NCI-H82 treated with DMSO at 0.1 percent for 48 hours (cell line): ENCODE results near the gene ADCY4.
"Not testable (repeated sequence)": the region's sequence is repeated elsewhere in the genome, so short reads cannot be mapped to it uniquely, and the experiment has no call there.

ENCODE experiments used
- DNase-seq: peaks from one replicate; lab custom pipeline; 2025; ENCODE audit not compliant: unreplicated experiment; lab: John Stamatoyannopoulos, UW

The ADCY4 gene

GRCh38 chr14:24339284-24340151 lies 4.6 kb upstream of the ADCY4 start, which contains the start of gene RIPK3:
TSS of gene RIPK3 (minus strand) at chr14:24339991. CDS start at chr14:24339826, 165 bp downstream.
- DNase-seq = no peak

DNA sequence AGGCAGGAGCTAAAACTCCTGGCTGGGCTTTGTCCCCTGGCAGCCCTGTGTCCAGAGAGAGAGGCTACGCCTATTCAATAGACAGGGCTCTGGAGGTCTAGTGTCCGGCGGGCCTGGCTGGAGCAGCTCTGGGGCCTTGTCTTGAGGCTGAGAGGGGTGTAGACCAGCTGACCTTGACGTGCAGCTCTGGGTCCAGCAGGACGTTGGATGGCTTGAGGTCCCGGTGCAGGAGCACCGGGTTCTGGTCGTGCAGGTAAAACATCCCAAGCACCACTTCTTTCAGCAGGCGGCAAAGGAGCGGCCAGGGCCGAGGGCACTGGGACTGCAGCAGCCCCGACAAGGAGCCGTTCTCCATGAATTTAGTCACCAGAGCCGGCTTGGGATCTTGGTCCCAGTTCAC lies 4.0 kb upstream of the ADCY4 start:
- no peak for DNase-seq

DNA sequence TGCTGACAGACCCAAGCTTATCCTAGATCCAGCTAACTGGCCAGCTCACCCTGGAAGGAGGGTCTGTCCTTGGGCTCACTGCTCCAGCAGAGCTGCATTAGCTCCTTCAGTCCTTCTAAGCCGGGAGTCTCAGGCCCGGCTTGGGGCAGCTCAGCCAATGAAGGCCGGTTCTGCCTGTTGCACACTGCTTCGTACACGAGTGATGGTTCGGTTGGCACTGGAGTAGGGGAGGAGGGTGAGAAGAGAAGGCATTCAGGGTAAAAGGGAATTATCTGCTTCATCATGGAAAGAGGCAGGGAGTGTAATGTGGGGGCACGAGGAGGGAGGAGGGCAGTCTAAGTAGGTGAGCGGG lies 2.9 kb upstream of the ADCY4 start:
- no peak for DNase-seq

GRCh38 chr14:24337144-24337823 lies 2.4 kb upstream of the ADCY4 start:
- no peak for DNase-seq

GRCh38 chr14:24335461-24336171 lies 745 bp upstream of the ADCY4 start:
- DNase-seq = no peak

DNA sequence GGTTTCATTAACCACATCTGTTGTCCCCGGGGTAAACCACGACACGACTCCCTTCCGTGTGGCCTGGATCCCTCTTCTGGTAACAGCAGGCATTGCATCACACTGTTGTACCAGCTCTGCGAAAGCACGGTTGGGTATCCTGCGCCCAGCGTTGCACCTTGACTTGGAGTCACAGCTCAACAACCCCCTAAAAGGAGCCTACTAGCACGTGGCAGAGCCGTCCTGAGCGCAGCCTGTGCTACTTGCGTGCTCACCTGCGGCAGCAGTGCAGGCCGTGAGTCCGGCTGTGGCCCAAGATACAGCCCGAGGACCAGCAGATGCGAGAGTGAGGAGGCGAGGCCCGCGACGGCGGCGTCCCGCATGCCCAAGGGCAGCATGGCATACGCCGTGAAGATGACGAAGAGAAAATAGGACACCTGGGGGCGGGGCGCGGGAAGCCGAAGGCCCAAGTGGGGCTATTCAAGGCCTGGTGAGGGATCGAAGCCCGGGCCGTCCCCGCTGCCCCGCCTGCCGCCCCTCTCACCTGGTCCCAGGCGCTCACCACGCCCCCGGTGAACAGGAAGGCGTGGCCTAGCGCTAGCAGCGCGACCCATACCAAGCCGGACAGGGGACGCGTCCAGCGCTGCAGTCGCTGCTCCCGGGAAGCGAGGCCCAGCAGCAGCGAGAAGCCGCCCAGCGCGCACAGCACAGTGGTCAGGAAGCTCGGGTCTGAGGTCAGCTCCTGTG lies 2.4 kb downstream of the ADCY4 start:
- no peak for DNase-seq

DNA sequence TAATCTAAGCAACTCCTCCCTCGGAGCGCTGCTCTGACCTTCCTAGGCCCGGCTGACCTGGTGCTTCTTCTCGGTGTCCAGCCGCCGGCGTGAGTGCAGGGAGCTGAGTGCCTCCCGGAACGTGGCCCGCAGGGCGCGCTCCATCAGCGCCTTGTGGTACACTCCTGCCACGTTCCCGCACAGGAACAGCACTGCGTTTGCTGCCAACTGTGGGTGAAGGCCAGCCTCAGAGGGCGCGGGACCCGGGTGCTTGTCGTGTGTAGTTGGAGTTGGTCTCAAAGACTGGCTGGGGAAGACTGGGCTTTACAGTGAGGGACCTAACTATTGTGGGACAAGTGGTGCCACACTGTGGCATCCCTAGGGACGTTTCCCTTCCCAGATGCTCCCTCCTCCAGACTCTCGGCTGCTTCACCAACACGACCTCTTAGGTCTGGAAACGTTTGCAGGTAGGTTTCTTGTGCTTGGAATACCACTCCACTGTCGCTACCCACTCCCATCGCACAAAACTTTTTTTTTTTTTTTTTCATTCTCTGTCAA lies 3.1 kb downstream of the ADCY4 start:
- no peak for DNase-seq

DNA sequence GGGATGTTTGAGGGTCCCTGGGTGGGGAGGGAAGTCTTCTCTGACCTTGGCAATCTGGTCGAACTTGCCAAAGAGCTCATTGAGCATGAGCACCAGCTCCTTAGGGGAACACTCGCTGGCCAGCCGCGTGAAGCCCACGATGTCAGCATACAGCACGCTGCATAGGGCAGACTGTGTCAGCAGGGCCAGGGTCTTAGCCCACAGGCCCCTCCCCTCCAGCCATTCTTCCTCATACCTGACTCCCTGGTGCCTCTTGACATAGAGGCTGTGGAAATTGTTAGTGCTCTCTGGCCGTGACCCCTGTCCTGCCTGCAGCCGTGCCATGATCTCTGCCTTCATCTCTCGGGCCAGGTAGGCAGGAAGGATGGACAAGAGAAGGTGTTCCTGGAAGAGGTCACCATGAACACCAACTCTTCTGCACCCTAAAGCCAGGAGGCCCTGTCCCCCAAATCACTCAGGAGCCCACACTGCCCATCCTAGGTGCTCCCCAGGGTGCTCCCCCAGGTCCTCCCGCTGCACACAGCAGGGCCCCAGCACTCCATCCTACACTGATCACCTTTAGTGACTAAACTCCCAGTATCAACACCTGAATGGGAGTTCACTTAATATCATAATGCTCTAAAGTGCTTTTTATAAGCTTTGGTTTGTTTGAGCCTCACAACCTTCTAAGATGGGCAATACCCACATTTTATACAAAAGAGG lies 3.7 kb downstream of the ADCY4 start:
- no peak for DNase-seq

DNA sequence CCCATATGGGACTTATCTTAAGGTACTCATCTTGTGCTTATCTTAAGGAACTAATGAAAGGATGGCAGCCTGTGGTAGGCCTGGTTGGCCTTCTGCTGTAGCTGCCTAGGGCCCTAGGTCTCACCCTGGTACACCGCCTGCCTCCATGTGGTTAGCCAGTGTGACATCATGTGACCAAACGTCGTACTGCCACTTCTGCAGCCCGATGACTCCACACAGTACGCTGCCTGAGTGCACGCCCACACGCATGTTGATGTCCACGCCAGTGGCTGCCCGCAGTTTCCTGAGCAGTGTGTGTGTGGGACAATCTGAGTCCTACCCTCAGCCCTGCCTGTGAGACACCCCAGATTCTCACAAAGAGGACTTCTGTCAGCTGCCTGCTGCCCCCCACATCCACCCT lies 5.1 kb downstream of the ADCY4 start:
- no peak for DNase-seq

DNA sequence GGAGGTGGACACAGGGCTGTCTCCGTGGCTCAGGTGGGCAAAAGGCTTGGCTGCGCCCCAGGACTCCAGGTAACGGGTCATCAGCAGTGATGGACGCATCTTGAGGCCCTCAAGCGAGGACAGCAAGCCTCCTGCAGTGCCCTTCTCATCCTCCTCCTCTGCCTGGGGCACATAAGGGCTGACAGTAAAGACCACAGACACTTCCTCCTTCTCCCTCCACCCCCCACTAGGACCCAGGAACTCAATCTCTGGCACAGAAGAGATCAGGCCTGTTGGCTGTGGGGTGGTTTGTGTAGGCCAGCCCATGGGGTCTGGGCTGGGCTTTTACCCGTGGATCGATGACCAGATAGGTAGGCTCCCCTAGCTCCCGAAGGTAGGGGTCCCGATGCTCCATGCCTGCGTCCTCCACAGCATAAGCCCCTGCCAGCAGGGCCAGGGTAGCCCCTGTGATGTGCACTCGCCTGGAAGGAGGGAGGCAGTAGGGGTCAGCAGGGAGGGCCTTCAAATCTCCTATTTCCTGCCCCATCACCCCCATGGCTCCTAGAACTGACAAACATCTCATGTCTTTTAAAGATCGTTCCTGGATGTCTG lies 5.7 kb downstream of the ADCY4 start:
- no peak for DNase-seq

- not testable (repeated sequence) for DNase-seq
Measured at GRCh38 chr14:24327914-24328313, 7.0 kb downstream of the ADCY4 start.

- DNase-seq = no peak
Measured at GRCh38 chr14:24327303-24327702, 7.6 kb downstream of the ADCY4 start.

DNA sequence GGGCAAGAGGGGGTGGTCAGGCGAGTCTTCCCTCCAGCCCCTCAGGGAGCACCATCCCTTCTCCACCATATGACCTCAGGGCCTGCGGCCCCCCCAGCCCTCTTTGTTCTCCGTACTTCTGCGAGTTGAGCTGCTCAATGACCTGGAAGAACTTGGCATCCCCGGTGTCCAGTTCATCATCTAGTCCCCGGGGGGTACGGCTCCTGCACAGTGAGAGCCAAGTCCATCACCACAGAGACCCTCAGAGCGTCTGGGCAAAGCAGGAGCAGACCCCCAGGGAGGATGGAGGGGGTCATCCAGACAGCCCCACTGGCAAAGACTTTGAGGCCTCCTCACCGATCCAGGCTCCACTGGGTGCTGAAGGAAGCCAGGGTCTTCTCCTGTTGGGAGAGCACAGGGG lies 8.9 kb downstream of the ADCY4 start:
- DNase-seq = no peak

DNA sequence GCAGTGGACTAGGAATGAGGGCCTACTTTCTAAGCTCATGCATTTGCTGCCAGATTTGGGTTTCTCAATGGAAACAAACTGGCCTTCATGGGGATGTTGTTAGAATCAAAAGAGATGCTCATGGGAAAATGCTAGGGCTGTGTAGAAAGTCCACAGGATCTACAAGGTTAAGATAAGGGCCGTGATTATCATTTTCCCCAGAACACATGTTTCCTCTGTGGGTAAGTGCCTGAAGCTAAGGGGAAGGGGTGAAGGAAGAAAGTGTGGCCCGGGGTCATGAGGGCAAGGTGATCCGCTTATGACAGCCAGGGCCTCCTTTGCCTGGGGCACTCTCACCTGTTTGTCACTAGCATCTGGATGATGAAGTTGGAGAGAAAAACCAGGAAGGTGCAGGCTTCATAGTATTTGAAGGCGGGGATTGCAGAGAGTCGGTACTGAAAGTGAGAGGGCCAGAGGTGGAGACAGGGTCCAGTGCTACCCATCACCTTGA lies 9.8 kb downstream of the ADCY4 start:
- no peak for DNase-seq

- DNase-seq = no peak
Measured at GRCh38 chr14:24324024-24324423, 10.8 kb downstream of the ADCY4 start.

DNA sequence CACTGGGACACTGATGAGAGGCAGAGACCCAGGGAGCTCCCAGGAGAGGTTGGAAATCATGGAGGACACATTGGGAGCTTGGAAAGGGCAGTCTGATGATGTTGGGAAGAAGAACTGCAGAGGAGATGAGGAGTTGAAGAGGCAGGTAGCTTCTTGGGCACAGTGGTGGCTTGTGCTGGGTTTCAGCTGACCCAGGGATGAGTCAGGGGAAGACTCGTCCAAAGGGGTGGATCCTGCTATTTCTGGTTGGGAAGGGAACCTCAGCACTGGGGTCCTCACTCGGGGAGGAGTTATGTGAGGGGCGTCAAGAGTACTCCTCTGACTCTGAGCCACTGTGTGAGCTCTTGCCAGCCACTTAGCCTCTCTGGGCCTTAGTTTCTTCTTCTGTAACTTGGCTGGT lies 11.5 kb downstream of the ADCY4 start:
- no peak for DNase-seq

DNA sequence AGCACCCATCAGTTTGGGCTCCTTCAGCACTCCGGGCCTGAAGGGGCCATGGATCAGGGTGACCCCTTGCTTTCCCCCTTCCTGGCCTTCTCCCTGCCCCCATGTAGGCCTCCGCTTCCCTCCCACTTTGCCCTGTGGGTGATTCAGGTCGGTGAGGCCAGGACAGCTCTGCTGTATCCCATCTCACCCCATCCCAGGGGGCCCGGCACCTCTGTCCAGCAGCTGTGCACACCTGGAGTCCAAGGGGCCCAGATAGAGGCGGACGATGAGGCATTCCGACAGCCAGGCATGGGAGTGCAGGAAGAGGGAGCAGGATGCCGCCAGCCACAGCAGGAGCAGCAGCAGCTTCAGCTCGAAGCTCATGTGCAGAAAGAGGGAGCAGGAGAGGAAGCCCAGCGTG lies 12.2 kb downstream of the ADCY4 start:
- no peak for DNase-seq

- no peak for DNase-seq
Measured at GRCh38 chr14:24321212-24321975, 13.5 kb downstream of the ADCY4 start.
